Endothelial cell of umbilical vein (primary cell): Measurements from ENCODE around the gene FYN. TPM values are rescaled to one million over a fixed set of nuclear protein-coding genes. Genes with fewer than 3 reads are reported as not detected.

Experiments
- BruUV-seq: library from RNA; stranded (reverse); fragments of 400-500 nt; replicated peaks from 2 replicates; lab custom pipeline; 2021; lab: Mats Ljungman, UMichigan
- CTCF ChIA-PET: fragments of 300-600, 350-600 bp; sonication (Branson Sonifier 250); formaldehyde crosslinking; loops from one replicate; lab custom pipeline; 2021; ENCODE audit warnings: antibody characterized with exemption, inconsistent platforms; lab: Charles Lee
- POLR2A ChIA-PET: fragments of 300-600, 350-600 bp; sonication (Branson Sonifier 250); formaldehyde crosslinking; loops from one replicate; lab custom pipeline; 2021; ENCODE audit warnings: antibody characterized with exemption, inconsistent platforms; lab: Charles Lee
- DNase-seq: peaks from one replicate; pipeline ENCODE4 v3.0.0-alpha.2; 2011; ENCODE audit warnings: low read depth, low spot score
- FAIRE-seq: peaks from 2 replicates; lab custom pipeline; 2011; peaks lifted over from hg19 to GRCh38; lab: Jason Lieb, UNC
- H2AFZ ChIP-seq: 2 replicates; pipeline ENCODE4 v1.6.0; 2012; ENCODE audit warnings: low read depth, low read length, control low read depth, inconsistent platforms
- H3K27ac ChIP-seq: 2 replicates; pipeline ENCODE4 v1.5.1; 2011; ENCODE audit warnings: low read depth, mild to moderate bottlenecking, control low read depth, low read length, moderate library complexity; ENCODE audit not compliant: insufficient read depth
- H3K27me3 ChIP-seq, 2 experiments: 2 replicates each; pipeline versions ENCODE4 v1.6.0 to v1.6.1; 2011; ENCODE audit warnings: low read length in 2 of 2, mixed read lengths in 1 of 2; ENCODE audit not compliant: control insufficient read depth in 2 of 2, insufficient read depth in 2 of 2
- H3K36me3 ChIP-seq, 2 experiments: 2 replicates in 1 of 2; 3 replicates in 1 of 2; pipeline ENCODE4 v1.5.1; 2011; ENCODE audit warnings: low read length in 2 of 2, mild to moderate bottlenecking in 1 of 2, moderate library complexity in 1 of 2; ENCODE audit not compliant: control insufficient read depth in 2 of 2, insufficient read depth in 2 of 2; ENCODE audit errors: extremely low read depth in 1 of 2
- H3K4me1 ChIP-seq: 3 replicates; pipeline ENCODE4 v1.5.1; 2011; ENCODE audit warnings: mild to moderate bottlenecking, low read length; ENCODE audit not compliant: control insufficient read depth, insufficient read depth; ENCODE audit errors: extremely low read depth
- H3K4me2 ChIP-seq: 2 replicates; pipeline ENCODE4 v1.6.1; 2011; ENCODE audit warnings: low read length, control low read depth, mixed read lengths; ENCODE audit not compliant: insufficient read depth
- H3K4me3 ChIP-seq, 3 experiments: fragments of 200-600 bp in 1 of 3; sonication (generic), shearing (Covaris generic) in 1 of 3; replicated peaks in 1 of 3; 2 replicates each; pipeline ENCODE4 v1.5.1; 2011 to 2016; ENCODE audit warnings: control low read depth in 3 of 3, low read length in 3 of 3, mild to moderate bottlenecking in 2 of 3, inconsistent platforms in 1 of 3, low read depth in 1 of 3, moderate library complexity in 1 of 3; ENCODE audit not compliant: insufficient read depth in 1 of 3
- H3K79me2 ChIP-seq: 2 replicates; pipeline ENCODE4 v1.6.0; 2012; ENCODE audit warnings: low read length, inconsistent platforms; ENCODE audit not compliant: control insufficient read depth, insufficient read depth
- H3K9ac ChIP-seq: replicated peaks from 2 replicates; pipeline ENCODE3; 2011; ENCODE audit warnings: low read length, control low read depth; ENCODE audit not compliant: insufficient read depth; ENCODE audit errors: extremely low read depth
- H3K9me1 ChIP-seq: replicated peaks from 3 replicates; pipeline ENCODE4 v1.6.0; 2011; ENCODE audit warnings: mild to moderate bottlenecking, low read length; ENCODE audit not compliant: control insufficient read depth, insufficient read depth; ENCODE audit errors: extremely low read depth
- H3K9me3 ChIP-seq: replicated peaks from 2 replicates; pipeline ENCODE4 v1.5.1; 2012; ENCODE audit warnings: low read length, inconsistent platforms; ENCODE audit not compliant: control insufficient read depth, insufficient read depth
- H4K20me1 ChIP-seq: replicated peaks from 2 replicates; pipeline ENCODE3; 2011; ENCODE audit warnings: mild to moderate bottlenecking, low read length; ENCODE audit not compliant: control insufficient read depth, insufficient read depth; ENCODE audit errors: extremely low read depth
- GATA2 ChIP-seq: IDR thresholded peaks from 2 replicates; pipeline ENCODE4 v1.7.0; 2011; ENCODE audit warnings: low read depth, mild to moderate bottlenecking, moderate library complexity, mixed read lengths, low read length; ENCODE audit not compliant: insufficient read length, insufficient read depth
- MYC ChIP-seq: IDR thresholded peaks from one replicate; pipeline ENCODE4 v1.6.1; 2011; ENCODE audit warnings: mild to moderate bottlenecking, low read depth, low read length
- dilution Hi-C: fragments of 300-500 bp; cut with MboI; formaldehyde crosslinking; loops from one replicate; pipeline ENCODE4 v1.15.0; 2019; ENCODE audit warnings: low sequenced_read_pairs; ENCODE audit not compliant: extremely low pct_ligation_motif_present
- intact Hi-C: fragments of 100-400 bp; cut with micrococcal nuclease; formaldehyde crosslinking; loops from one replicate; pipeline ENCODE4 v1.10.0; 2022
- polyA plus RNA-seq, 4 experiments: library from polyadenylated mRNA; depleted of rRNA in 3 of 4; stranded (reverse) in 3 of 4; unstranded in 1 of 4; fragments of >200 nt; gene quantifications; 2 replicates each; pipeline versions ENCODE4 v1.2.1 to v1.2.3, GENCODE V29; 2011 to 2012; ENCODE audit warnings: missing spikeins in 1 of 4
- total RNA-seq: library from RNA; stranded (reverse); gene quantifications from 2 replicates; pipeline ENCODE4 v1.2.3, GENCODE V29; 2021

Gene FYN
- total and polyA plus RNA-seq, 2 donors (not counting 3 experiments of a cell fraction or from before 2014, with no cell fraction given): 69.0 to 143 TPM

GRCh38 chr6:111782192-111782809, 91.0 kb downstream of the FYN start:
- ChIA-PET POLR2A (no interaction called here), CTCF (interaction anchor here (1.1 to 1.6 kb wide), 2 partner anchors 12 to 19 kb away, joined by 3 to 5 read pairs; no protein-coding TSS in a partner anchor)
- H2AFZ ChIP-seq: no peak overlapping the region
- FAIRE-seq (no peak), DNase-seq (no peak)
- no peak overlapping the region for H3K4me2 ChIP-seq
- no TSS peak for BruUV-seq
- H3K4me1 ChIP-seq: peaks cover 20% of the 10 kb centered on the region
- no peak overlapping the region for H3K4me3 ChIP-seq
- no peaks in the 10 kb centered on the region for H3K9me3 ChIP-seq
- TF ChIP-seq MYC: no peak
- dilution Hi-C loops: no loop called here
- H4K20me1 ChIP-seq: no peaks in the 10 kb centered on the region
- H3K9ac ChIP-seq: no peak overlapping the region
- no peak overlapping the region for H3K27ac ChIP-seq
- peaks cover 2% of the 10 kb centered on the region in 2 experiments for H3K36me3 ChIP-seq
- peaks cover 13% of the 10 kb centered on the region for H3K79me2 ChIP-seq
- H3K27me3 ChIP-seq: no peaks in the 10 kb centered on the region
- intact Hi-C loops: no loop called here
- H3K9me1 ChIP-seq: no peaks in the 10 kb centered on the region

DNA sequence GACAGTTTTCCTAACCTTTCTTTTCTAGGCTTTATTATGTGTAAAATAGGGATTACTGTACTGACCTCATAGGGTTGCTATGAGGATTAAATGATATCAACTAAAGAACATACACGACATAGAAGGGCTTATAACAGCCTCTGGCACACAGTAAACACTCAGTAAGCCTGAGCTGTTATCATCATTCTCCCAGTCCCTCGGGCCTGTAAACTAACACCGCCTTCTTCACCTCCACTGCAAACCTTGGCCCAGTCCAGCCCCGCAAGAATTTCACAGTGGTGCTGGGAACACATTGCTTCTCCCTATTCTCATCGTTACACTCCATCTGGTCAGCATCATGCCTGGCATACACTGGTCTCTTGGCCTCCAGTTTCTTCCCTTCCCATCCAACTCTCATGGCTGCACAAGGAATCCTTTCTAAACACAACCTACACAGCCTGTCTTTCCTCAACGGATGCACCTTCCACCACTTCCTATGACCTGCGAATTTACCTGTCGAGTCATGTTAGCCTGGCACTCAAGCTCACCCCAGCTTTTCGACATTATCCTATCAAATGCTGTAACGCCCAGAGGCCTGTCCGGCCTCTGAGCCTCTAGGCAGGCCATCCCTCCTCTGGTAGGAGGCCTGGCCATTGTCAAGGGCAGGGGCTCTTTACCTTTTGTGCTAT, 92.1 kb downstream of the FYN start:
- no peaks in the 10 kb centered on the region for H3K27me3 ChIP-seq
- ChIA-PET CTCF (interaction anchor here (1.1 to 1.6 kb wide), 2 partner anchors 10 to 18 kb away, joined by 3 to 5 read pairs; no protein-coding TSS in a partner anchor), POLR2A (no interaction called here)
- DNase-seq (no peak), FAIRE-seq (no peak)
- no peak overlapping the region for H3K9ac ChIP-seq
- H3K9me1 ChIP-seq: no peaks in the 10 kb centered on the region
- no peak overlapping the region for H3K4me2 ChIP-seq
- H3K4me1 ChIP-seq: peaks cover 20% of the 10 kb centered on the region
- H3K79me2 ChIP-seq: peaks cover 13% of the 10 kb centered on the region
- no TSS peak for BruUV-seq
- H3K27ac ChIP-seq: no peak overlapping the region
- no peaks in the 10 kb centered on the region for H3K9me3 ChIP-seq
- H2AFZ ChIP-seq: no peak overlapping the region
- H4K20me1 ChIP-seq: no peaks in the 10 kb centered on the region
- intact Hi-C loops (no loop called here), dilution Hi-C loops (no loop called here)
- H3K36me3 ChIP-seq: peaks cover 2% of the 10 kb centered on the region in 2 experiments
- no peak overlapping the region for H3K4me3 ChIP-seq
- TF ChIP-seq GATA2: no peak
